Upper lobe of left lung (tissue), 6 donors: Measurements from ENCODE around the gene PRKAG2. TPM values are rescaled to one million over a fixed set of nuclear protein-coding genes. Genes with fewer than 3 reads are reported as not detected.

Experiments
- ATAC-seq, 2 donors: fragments of 200-7000 bp; cut with Tn5 transposase; one replicate each; pipeline ENCODE4 v1.9.1; 2022; ENCODE audit warnings: mild to moderate bottlenecking in 2 of 2, moderate library complexity in 2 of 2; ENCODE audit not compliant: low FRiP score in 2 of 2
- DNase-seq, 2 donors: peaks; one replicate each; pipeline ENCODE4 v3.0.0-alpha.2; 2019 to 2020
- H3K27ac ChIP-seq, 4 donors: fragments of 200-600 bp; sonication (generic); one replicate each; pipeline ENCODE4 v1.5.1; 2016 to 2019
- H3K27me3 ChIP-seq, 4 donors: fragments of 200-600 bp; sonication (generic); one replicate each; pipeline ENCODE4 v1.5.1; 2017 to 2019
- H3K36me3 ChIP-seq, 4 donors: fragments of 200-600 bp; sonication (generic); one replicate each; pipeline ENCODE4 v1.5.1; 2016 to 2019
- H3K4me1 ChIP-seq, 4 donors: fragments of 200-600 bp; sonication (generic); one replicate each; pipeline ENCODE4 v1.5.1; 2018 to 2019
- H3K4me3 ChIP-seq, 4 donors: fragments of 200-600 bp; sonication (generic); one replicate each; pipeline ENCODE4 v1.5.1; 2017 to 2019; ENCODE audit warnings: mild to moderate bottlenecking in 2 of 4, moderate library complexity in 1 of 4
- H3K9me3 ChIP-seq, 4 donors: fragments of 200-600 bp; sonication (generic); one replicate each; pipeline ENCODE4 v1.5.1; 2018 to 2019
- EP300 ChIP-seq, 4 donors: sonication (generic); formaldehyde crosslinking; IDR thresholded peaks; one replicate each; pipeline ENCODE4 v1.5.1; 2017; ENCODE audit warnings: antibody characterized with exemption in 4 of 4, control low read depth in 2 of 4
- POLR2A ChIP-seq, 4 donors: fragments of 450-650 bp; IDR thresholded peaks; one replicate each; pipeline ENCODE4 v1.5.1; 2016 to 2017; ENCODE audit warnings: antibody characterized with exemption in 4 of 4, mild to moderate bottlenecking in 2 of 4
- POLR2AphosphoS5 ChIP-seq, 2 donors: sonication (generic); formaldehyde crosslinking; IDR thresholded peaks; one replicate each; pipeline ENCODE4 v1.5.1; 2017; ENCODE audit warnings: antibody characterized with exemption in 2 of 2
- WGBS, 2 donors: methylation state at CpG; one replicate each; pipeline ENCODE4 v1.1.5; 2017 to 2018; 5-methylcytosine and 5-hydroxymethylcytosine counted together
- total RNA-seq, 6 donors: library from RNA; depleted of rRNA in 4 of 6; stranded (reverse); fragments of >200 nt in 4 of 6; gene quantifications; one replicate each; pipeline versions ENCODE4 v1.1.0 to v1.2.1, GENCODE V29; 2016 to 2021
- TF ChIP-seq, protein P1 (sequence below), 6 experiments: fragments of 450-650 bp in 4 of 6; fragments of 200-600 bp in 2 of 6; sonication (generic) in 2 of 6; IDR thresholded peaks; one replicate each; pipeline ENCODE4 v1.5.1; 2016 to 2019; ENCODE audit warnings: antibody characterized with exemption in 6 of 6
- donor health status: DM: no; HTN: no; CAD: no; lungs with moderate emphysema.
- donor health status: DM: no; HTN: yes; CAD: no; lungs with severe emphysema.

The PRKAG2 gene
- total RNA-seq, 6 donors from 2014 or later, result 20.6 to 68.1 (median 29.6) TPM

DNA sequence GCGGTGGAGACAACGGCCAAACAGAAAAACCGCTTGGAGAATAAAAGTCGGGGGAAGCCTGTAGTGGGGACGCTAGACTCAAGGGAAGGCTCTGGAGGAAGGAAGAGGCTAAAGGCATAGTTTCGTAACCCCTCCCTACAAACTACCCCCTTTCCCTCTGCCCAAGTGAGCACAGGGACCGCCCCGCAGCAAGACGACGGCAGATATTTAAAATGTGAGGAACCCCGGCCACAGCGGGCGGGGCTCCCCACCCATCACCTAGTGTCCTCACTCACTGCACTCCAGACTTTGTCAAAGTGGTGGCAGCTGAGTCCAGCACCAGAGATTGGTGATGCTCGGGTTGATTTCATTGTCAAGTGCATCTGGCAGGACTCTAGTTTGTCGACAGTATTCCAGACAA lies 69.1 kb downstream of the PRKAG2 start:
- no peaks in the 10 kb centered on the region for H3K27me3 ChIP-seq
- no peaks in the 10 kb centered on the region for H3K9me3 ChIP-seq
- no peak overlapping the region for H3K27ac ChIP-seq
- H3K4me3 ChIP-seq, result no peak overlapping the region
- ATAC-seq (no peak), DNase-seq (no peak)
- TF ChIP-seq EP300 (IDR thresholded peaks at IDR 0.05), result no peak
- TF ChIP-seq, protein P1, sequence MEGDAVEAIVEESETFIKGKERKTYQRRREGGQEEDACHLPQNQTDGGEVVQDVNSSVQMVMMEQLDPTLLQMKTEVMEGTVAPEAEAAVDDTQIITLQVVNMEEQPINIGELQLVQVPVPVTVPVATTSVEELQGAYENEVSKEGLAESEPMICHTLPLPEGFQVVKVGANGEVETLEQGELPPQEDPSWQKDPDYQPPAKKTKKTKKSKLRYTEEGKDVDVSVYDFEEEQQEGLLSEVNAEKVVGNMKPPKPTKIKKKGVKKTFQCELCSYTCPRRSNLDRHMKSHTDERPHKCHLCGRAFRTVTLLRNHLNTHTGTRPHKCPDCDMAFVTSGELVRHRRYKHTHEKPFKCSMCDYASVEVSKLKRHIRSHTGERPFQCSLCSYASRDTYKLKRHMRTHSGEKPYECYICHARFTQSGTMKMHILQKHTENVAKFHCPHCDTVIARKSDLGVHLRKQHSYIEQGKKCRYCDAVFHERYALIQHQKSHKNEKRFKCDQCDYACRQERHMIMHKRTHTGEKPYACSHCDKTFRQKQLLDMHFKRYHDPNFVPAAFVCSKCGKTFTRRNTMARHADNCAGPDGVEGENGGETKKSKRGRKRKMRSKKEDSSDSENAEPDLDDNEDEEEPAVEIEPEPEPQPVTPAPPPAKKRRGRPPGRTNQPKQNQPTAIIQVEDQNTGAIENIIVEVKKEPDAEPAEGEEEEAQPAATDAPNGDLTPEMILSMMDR (IDR thresholded peaks at IDR 0.05), result no peak
- no peak for TF ChIP-seq POLR2AphosphoS5 (IDR thresholded peaks at IDR 0.05)
- no peak for TF ChIP-seq POLR2A (IDR thresholded peaks at IDR 0.05)
- H3K36me3 ChIP-seq, result no peaks in the 10 kb centered on the region
- 65 to 85% methylated on average over 15 of the region's 15 CpGs for WGBS, 2 donors
- peaks cover 0 to 7% (median 4%) of the 10 kb centered on the region in 4 donors for H3K4me1 ChIP-seq

DNA sequence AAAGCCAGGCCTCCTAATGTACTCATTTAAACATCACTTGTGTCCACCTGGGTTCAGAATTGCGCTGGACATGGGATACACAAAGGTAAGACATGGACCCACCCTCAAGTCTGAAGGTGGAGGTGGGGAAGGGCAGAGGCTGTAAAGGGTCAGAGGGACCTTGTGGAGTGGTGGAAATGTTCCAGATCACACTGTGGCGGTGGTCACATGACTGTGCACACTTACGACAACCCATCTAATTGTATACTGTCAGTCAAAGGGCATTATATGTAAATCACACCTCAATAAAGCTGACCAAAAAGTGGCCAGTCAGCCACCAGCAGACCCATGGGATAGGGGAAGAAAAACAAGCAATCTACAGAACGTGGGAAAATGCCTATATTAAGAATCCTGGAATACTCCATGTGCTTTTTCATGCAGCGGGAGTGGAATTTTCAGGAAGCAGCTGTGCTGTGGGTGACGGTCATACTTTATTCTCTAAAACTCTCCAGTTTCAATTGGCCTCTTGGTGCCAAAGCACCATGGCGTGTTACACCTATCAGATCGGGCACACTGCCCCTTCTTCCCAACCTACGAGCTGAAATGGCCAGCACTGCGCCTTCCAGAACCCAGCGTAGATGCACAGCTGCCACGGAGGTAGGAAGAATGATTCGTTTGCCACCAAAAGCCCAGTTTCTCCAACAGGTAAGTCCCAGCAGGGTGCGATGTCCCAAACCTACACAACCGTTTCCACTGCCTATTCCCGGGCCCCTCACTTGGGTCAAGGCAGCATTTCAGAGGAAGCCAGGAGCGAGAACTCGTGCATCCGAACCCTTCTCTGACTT lies 69.8 kb downstream of the PRKAG2 start:
- H3K9me3 ChIP-seq, result no peaks in the 10 kb centered on the region
- no peaks in the 10 kb centered on the region for H3K36me3 ChIP-seq
- TF ChIP-seq POLR2AphosphoS5 (IDR thresholded peaks at IDR 0.05) (no peak), POLR2A (IDR thresholded peaks at IDR 0.05) (no peak), EP300 (IDR thresholded peaks at IDR 0.05) (no peak)
- TF ChIP-seq, protein P1 (IDR thresholded peaks at IDR 0.05), result no peak
- H3K4me1 ChIP-seq, result peaks cover 0 to 7% (median 4%) of the 10 kb centered on the region in 4 donors
- peak overlapping the region in 1 of 4 donors; percentile 67 for H3K27ac ChIP-seq
- DNase-seq (no peak), ATAC-seq (no peak)
- H3K27me3 ChIP-seq, result no peaks in the 10 kb centered on the region
- 75 to 82% methylated on average over 17 to 19 of the region's 19 CpGs for WGBS, 2 donors
- no peak overlapping the region for H3K4me3 ChIP-seq

DNA sequence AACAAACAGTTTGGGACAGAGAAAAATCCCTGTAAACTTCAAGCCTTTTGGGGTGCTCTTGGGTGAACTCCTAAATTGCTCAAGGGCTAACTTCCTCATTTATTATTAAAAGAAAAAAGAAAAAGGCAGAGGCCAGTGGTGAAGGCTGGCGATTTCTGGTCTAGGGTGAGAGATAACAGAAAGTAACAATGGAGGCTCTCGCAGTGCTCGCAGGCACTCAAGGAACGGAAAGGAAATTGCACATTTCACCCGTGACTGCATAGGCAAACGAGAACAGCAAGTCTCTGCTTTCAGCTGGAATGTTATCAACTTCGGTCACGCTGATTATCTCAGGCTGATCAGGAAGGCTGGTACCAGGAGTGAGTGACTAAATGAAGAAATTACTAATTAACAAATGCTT lies 70.7 kb downstream of the PRKAG2 start:
- Histone ChIP-seq H3K27ac (peak overlapping the region in 1 of 4 donors; percentile 67), H3K27me3 (no peaks in the 10 kb centered on the region), H3K36me3 (no peaks in the 10 kb centered on the region), H3K4me3 (no peak overlapping the region), H3K4me1 (peaks cover 0 to 7% (median 4%) of the 10 kb centered on the region in 4 donors), H3K9me3 (no peaks in the 10 kb centered on the region)
- WGBS, 2 donors, result 24 to 31% methylated on average over 8 of the region's 8 CpGs
- DNase-seq, result no peak
- ATAC-seq, result no peak
- peak in 1 of 4 donors; percentile 22 for TF ChIP-seq EP300 (IDR thresholded peaks at IDR 0.05)
- TF ChIP-seq POLR2AphosphoS5 (IDR thresholded peaks at IDR 0.05), result no peak

DNA sequence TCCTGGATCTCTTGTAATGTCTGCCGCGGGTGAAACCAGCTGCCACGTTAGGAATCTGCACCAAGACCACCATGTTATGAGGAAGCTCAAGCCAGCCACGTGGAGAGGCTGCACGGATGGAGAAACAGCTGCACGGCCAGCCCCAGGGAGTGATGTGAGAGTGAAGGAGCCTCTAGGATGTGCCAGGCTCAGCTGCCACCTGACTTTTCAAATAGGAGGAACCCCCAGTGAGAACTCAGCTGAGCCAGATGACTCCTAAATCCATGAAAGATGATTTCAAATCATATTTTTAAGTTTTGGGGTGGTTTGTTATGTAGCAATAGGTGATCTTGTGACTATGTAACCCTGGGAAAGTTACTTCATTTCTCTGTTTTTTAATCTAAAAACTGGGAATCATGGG lies 71.7 kb downstream of the PRKAG2 start:
- no peaks in the 10 kb centered on the region for H3K27me3 ChIP-seq
- H3K27ac ChIP-seq, result no peak overlapping the region
- WGBS, 2 donors, result 77 to 80% methylated on average over 6 of the region's 6 CpGs
- H3K4me1 ChIP-seq, result peaks cover 0 to 7% (median 4%) of the 10 kb centered on the region in 4 donors
- no peak for ATAC-seq
- TF ChIP-seq POLR2A (IDR thresholded peaks at IDR 0.05) (no peak), EP300 (IDR thresholded peaks at IDR 0.05) (no peak), POLR2AphosphoS5 (IDR thresholded peaks at IDR 0.05) (no peak)
- TF ChIP-seq, protein P1 (IDR thresholded peaks at IDR 0.05), result no peak
- no peak overlapping the region for H3K4me3 ChIP-seq
- no peaks in the 10 kb centered on the region for H3K36me3 ChIP-seq
- no peaks in the 10 kb centered on the region for H3K9me3 ChIP-seq
- DNase-seq, result no peak

DNA sequence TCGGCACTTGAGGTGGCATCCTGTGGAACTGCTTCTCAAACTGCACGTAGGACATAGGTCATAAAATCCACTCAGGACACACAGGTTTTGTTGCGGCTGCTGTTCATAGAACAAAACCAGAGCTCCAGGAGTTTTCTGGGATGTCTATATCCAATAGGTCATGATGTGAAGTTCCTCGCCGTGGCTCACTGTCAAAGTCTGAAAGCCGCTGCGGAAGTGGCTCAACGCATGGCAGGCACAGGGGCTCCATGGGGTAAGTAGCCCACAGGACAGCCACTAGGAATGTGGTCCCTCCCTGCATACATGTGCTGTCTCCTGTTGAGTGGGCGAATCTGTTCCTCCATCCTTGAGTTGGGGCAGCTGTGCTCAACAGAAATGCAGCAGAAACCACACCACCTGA lies 72.2 kb downstream of the PRKAG2 start:
- no peak for DNase-seq
- 94% methylated on average over 8 to 9 of the region's 9 CpGs for WGBS, 2 donors

More for the DNA sequence above, 72.2 kb downstream of the PRKAG2 start:
- no peak overlapping the region for H3K27ac ChIP-seq
- no peak for ATAC-seq
- no peaks in the 10 kb centered on the region for H3K36me3 ChIP-seq
- peaks cover 0 to 7% (median 4%) of the 10 kb centered on the region in 4 donors for H3K4me1 ChIP-seq
- no peak overlapping the region for H3K4me3 ChIP-seq
- TF ChIP-seq POLR2AphosphoS5 (IDR thresholded peaks at IDR 0.05) (no peak), EP300 (IDR thresholded peaks at IDR 0.05) (no peak), POLR2A (IDR thresholded peaks at IDR 0.05) (no peak)
- TF ChIP-seq, protein P1 (IDR thresholded peaks at IDR 0.05), result no peak
- H3K9me3 ChIP-seq, result no peaks in the 10 kb centered on the region
- no peaks in the 10 kb centered on the region for H3K27me3 ChIP-seq
